H4 (cell line): Measurements from ENCODE around the gene TRIM66. TPM values are rescaled to one million over a fixed set of nuclear protein-coding genes. Genes with fewer than 3 reads are reported as not detected.

ENCODE experiments used
- DNase-seq: peaks from one replicate; pipeline ENCODE4 v3.0.0-alpha.2; 2015; ENCODE audit warnings: low spot score
- total RNA-seq: library from RNA; depleted of rRNA; stranded (reverse); fragments of >200 nt; shearing (Covaris generic); gene quantifications from 2 replicates; pipeline ENCODE4 v1.2.3, GENCODE V29; 2014; rRNA removed

The TRIM66 gene, protein sequence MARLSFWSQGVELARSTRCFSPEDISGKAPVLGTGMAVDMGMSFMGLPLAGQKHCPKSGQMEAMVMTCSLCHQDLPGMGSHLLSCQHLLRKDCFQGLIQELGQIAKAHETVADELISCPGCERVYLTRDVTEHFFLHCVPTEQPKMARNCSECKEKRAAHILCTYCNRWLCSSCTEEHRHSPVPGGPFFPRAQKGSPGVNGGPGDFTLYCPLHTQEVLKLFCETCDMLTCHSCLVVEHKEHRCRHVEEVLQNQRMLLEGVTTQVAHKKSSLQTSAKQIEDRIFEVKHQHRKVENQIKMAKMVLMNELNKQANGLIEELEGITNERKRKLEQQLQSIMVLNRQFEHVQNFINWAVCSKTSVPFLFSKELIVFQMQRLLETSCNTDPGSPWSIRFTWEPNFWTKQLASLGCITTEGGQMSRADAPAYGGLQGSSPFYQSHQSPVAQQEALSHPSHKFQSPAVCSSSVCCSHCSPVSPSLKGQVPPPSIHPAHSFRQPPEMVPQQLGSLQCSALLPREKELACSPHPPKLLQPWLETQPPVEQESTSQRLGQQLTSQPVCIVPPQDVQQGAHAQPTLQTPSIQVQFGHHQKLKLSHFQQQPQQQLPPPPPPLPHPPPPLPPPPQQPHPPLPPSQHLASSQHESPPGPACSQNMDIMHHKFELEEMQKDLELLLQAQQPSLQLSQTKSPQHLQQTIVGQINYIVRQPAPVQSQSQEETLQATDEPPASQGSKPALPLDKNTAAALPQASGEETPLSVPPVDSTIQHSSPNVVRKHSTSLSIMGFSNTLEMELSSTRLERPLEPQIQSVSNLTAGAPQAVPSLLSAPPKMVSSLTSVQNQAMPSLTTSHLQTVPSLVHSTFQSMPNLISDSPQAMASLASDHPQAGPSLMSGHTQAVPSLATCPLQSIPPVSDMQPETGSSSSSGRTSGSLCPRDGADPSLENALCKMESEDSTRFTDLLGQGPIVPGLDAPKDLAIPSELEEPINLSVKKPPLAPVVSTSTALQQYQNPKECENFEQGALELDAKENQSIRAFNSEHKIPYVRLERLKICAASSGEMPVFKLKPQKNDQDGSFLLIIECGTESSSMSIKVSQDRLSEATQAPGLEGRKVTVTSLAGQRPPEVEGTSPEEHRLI (N-terminal part only)
- total RNA-seq = 1.8 and 3.4 TPM in 2 replicates

DNA sequence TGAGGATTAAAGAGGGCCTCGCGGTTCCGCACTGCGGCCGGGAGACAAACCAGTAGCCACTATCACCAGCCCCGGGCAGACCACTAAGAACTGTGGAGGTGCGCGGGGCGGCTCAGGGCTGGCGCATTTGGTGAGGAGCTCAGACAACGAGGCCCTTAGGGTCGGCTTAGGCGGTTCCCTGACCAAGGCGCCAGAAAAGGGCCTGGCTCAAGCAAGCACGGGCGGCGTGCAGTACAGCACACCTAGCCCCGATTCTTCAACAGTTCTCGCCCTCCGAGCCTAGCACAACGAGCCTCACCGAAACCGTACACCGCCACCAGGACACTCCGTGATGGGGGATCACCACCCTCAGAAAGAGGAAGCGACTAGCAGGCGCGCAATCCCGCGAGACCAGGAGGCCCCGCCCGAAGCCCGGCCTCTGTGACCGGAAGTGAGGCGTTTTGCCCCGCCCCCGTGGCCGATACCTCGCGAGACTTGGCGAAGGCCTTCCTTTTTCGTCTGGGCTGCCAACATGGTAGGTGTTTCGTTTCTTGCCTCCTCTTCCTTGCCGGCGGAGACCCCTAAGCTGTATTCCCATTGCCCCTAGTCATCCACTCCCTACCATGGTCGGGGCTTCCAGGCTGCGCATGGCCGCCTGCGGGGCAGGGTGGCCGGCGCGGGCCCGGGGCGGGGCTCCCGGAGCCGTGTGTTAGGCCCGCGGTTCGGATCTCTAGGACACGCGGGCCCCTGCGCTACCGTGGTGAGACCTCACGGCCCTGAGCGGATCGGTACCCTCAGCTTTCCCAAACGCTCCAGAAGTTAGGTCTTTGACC, at the start of gene TRIM66, which contains the start of gene RPL27A:
TRIM66 (minus strand) TSS at position 363 of the 812 bp plus-strand sequence. CDS start 10,391 bp downstream, outside the sequence.
RPL27A (plus strand) TSS at position 490 of the 812 bp plus-strand sequence; CDS start at position 512, 22 bp downstream.
- DNase-seq = peak; percentile 96

DNA sequence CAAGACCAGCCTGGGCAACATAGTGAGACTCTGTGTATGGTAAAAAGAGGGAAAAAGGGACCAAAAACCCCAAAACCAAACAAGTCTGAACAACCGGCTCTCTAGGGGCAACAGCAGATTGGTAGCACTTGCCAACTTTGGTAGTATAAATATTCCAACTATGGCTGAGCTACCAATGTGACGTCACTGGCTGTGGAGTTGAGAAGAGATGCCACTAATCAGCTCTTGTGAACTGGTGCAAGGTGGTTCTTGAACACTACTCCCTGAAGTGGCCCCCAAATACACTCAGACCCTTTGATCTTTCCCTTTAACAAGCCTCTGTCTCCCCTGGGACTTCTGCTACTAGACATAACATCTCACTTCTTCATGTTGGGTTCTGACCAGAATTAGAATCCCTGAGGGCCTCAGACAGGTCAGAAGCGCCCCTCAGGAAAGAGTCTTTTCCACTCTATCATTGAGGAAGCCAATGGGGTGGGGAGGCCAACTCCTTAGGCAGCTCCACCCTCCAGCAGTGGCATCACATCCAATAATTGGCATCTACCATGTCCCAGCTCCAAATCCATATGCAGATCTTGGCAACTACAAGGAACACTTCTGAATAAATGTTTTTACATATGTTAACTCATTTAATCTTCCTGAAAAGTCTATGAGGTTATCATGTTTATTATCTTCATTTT, 49.3 kb upstream of the TRIM66 start:
- DNase-seq = no peak

DNA sequence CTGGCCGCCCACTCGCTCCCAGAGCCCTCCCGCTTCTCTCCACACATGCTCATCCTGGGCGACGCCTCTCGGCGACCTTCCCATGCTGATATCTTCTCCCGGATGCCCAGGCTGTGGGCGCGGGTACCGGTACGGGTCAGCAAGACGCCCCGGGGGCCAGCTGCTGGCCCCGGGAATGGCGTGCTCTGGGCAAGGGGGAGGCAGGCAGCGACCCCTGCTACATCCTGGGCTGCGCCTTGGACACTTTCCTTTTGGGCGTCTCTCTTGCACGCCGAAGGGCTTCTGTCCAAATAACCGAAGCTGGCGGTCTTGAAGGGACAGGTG, 48.2 kb upstream of the TRIM66 start:
- no peak for DNase-seq

DNA sequence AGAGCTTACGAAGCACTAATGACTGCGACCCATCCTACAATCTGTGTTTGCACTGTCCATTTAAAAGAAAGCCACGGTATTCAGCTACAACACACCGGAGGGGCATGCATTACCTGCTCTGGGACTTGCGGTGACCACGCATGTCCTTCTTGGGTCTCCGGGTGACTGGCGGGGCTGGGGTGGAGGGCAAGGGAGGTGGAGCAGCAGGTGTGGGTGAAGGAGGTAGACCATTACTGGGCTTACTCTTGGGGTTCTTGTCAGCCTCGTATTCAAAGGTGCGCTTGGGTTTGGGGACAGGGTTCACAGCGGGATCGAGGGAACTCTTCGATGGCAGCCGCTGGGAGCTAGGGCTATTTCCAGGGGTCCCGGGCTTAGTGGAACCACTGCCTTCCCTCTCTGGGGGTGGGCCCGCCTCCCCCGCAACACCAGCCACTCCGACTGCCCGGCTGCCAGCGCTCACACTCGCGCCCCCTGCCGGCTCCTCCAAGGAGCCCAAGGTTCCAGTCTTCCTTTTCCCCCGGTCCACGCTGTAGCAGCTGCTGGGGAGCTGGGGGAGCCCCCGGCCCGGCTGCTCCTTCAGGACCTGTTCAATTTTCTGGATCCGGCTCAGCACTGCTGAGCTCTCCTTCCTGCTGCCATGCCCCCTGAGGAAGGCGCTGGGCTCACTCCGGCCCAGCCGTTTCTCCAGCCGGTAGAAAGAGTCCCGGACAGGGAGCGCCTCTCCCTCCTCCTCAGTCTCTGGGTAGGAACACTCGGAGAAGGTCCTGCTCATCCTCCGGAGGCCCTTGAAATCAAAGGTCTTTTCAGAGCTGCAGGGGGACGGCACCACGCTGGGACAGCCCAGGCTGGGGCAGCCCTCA, 47.6 kb upstream of the TRIM66 start:
- DNase-seq = no peak

DNA sequence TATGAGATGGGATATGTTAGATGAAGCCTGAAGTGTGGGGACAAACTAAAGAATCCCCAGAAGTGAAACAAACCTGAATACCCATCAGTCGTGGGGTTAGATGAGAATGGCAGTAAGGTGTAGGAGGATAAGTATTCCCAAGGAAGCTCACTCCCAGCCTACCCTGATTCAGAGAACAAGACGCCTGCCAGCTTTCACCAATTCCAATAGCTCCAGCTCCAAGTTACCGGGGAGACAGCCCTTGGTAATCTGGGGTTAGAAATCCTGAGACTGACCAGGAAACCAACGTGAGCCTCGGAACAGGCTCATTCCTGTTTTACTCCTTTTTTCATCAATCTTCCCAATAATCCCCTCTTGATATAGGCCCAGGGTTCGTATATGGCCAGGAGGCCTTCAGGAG, 46.6 kb upstream of the TRIM66 start:
- no peak for DNase-seq

DNA sequence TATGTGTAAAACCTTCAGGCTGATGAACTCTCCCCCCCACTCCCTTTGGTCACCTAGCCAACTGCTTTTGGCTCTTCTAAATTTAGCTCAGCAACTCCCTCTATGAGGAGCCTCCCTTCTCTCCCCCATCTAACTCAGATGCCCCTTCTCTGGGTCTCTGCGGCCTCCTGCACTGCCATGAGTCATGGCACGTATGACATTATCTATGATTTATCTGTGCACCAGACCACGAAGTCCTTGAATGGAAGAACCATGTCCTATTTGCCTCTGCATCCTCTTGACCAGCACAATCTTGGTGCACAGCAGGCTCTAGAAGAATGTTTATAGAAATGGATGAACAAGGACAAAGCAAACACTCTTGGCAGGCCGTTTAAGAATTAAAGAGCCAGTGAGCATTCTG, 46.1 kb upstream of the TRIM66 start:
- DNase-seq = no peak

DNA sequence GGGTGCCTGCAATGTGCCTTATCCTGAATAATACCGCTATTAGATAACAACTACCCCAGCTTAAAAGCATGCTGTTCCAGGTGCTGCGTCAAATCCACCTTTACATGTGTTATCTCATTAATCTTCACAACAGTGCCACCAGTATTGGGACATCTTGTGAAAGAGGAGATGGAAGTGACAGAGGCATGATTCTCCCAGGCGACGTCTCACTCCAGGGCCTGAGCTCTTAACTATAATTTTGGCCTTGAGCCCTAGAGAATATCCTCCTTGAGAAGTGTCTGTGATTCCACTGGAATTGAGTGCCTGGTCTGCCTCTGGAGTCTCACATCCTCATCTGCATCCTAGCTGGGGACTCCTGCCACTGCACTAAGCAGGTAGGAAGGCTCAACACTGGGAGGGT, 43.9 kb upstream of the TRIM66 start:
- no peak for DNase-seq

DNA sequence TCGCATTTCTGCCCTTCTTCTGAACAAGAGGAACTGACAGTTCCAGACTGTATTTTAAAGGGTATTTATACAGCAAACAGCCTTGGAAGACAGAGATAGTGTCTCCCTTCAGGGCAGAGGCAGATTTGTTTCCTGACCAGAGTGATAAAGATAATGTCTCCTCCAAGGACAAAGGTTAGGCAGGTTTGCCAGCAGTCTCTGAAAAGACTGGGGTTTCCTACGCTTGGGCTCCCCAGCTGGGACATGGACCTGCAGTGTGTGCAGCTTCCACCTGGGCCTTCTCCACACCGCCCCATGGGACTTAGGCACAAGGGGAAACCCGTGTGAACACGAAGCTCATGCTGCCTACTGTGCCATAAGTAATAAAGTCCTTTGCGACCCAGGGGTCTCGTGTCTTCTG, 42.2 kb upstream of the TRIM66 start:
- no peak for DNase-seq

DNA sequence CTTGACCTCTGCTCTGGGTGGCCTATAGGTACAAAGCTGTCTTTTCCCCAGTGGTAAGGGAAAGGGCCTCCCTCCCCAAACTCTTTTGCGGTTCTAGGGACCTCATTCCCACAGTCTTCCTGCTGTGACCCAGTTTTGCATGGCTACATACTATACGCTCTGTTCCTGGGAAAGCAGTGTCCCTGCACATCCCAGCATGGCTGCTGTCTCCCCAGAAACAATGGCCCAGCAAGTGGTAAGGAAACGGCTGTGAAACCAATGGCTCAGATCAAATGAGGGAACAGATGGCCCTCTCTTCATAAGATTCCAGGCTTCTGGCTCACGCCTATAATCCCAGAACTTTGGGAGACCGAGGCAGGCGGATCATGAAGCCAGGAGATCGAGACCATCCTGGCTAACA, 41.2 kb upstream of the TRIM66 start:
- no peak for DNase-seq

DNA sequence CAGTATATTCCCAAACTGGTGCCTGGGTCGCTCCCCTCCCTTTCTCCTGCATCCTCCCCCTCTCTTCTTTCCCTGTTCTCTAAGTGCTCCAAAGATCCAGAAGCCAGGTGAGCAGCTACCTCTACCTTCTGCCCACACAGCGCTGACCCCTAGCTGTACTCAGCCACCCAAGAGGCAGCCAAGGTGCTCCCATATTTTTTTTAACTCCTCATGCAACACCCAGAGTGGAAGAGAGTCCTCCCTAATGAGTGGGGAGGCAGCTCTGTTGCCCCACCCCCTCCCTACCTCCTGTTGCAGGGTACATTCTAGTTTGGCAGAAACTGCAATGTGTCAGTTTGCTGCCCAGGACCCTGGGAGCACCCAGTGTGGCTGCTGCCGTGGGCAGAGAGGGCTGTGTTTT, 40.3 kb upstream of the TRIM66 start:
- DNase-seq = no peak

DNA sequence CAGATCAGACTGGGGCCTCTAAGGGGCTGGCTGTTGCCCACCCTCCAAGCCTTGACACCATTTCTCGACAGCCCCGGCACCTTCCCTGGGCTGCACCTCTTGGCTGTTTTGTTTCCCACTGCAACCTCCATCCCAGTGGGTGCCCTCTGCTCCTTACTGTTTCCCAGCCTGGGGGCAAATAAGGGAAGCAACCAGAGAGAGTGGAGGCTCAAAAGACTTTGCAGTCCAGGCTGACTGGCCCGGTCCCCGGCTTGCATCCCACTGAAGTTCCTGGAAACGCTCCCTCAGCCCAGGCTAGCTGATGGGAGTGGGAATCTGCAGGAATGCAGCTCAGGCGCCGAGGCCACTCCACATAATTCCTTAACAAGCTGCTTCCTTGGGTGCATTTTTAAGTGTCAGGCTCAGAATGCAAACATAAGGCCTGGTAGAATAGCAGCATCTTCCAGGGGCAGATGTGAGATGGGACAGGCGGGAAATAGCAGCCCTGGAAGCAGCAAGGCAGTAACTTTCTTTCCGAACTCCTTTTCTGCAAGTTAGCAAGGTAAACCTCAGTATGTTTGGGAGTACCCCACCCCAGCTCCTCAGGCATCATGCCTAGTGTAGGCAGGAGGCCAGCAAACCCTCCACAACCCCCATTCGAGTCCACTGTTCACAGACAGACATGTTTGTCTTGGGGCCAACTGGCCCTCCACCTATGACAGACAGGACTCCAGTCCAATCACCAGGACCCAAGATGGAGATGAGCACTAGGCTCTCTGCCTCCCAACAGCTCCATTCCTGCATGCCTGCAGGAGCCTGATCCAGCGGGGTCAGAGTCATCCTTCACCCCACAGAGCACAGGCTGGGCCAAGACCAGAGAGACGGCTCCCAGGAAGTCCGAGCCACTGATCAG, 39.4 kb upstream of the TRIM66 start:
- DNase-seq = no peak

DNA sequence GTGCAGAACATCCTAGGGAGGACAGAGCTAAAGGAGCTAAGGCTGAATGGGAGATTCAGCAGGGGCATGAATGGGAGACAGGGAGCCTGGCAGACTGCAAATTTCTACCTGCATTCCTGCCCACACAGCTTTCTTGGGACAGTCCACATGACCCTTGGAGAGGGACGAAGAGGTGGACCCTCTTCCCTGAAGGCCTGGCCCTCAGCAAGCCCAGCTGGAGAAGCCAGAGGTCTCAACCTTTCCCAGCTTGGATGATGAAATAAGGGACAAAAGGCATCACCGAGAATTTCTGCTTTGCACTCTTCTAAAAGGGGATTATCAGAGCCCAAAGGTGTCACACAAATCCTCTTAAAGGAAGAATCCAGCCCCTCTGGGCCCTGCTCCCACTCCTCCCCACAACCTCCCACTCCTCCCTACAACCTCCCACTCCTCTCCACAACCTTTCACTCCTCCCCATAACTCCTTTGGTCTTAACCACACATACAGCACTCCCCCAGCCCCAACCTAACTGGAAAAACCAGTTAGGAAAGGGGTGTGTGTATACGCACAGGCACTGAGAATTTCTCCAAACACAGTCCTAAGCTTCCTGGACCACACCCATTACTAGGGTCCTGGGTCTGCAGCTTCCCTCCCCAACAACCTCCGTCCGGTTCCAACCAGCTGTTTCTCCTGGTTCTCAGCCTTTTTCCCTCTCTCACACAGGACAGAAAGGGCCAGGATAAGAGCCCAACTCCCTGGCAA, 38.6 kb upstream of the TRIM66 start:
- DNase-seq = no peak

DNA sequence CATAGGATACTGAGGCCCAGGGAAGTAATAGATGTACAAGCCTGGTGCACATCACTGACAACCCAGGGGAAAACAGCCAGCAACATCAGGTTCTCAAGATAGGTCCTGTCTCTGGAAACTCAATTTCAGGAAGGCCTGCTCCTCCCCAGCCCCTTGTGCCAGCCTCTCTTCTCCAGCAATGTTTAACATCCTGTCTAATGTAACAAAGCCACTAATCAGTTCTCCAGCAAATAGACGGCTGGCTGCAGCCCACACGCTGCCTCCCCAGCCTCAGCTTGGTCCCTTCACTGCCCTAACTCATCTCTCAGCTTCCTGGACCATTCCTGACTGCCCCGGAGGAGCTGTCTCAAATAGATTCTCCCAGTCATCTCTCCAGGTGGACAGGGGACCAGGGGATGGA, 37.9 kb upstream of the TRIM66 start:
- DNase-seq = no peak

DNA sequence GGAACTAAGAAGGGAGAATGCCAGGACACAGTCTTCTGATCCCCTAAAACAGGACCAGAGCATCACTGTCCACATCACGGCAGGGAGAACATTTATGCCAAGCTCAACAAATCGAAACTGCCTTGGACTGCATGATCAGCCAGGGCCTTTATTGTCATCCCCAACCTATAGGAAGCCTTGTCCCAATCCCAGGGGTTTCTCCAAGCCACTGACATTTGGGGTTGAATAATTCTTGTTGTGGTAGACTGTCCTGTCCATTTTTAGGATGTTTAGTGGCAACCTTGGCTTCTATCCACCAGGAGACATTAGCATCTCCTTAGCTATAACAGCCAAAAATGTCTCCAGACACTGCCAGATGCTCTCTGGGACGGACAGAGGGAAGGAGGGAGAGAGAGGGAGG, 37.3 kb upstream of the TRIM66 start:
- DNase-seq = peak; percentile 37

DNA sequence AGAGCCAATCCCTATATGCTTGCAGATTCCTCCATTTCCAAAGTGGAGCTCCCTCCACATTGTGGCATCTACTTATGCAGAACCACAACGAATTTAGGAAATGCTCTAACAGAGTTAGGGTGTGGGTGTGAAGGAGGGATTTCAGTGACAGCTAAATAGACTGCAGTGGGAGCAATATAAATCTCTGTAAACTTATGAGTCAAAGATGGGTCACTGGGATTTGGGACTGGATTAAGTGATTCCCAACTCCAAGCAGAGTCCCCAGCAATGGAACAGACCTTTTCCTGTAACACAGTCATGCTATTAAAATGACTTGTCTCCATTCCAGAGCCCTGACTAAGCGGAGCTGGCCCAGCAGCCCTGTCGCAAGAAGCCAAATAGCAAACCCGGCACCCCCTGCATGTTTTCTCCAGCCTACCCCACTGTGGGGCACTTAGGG, 36.8 kb upstream of the TRIM66 start:
- peak; percentile 89 for DNase-seq

DNA sequence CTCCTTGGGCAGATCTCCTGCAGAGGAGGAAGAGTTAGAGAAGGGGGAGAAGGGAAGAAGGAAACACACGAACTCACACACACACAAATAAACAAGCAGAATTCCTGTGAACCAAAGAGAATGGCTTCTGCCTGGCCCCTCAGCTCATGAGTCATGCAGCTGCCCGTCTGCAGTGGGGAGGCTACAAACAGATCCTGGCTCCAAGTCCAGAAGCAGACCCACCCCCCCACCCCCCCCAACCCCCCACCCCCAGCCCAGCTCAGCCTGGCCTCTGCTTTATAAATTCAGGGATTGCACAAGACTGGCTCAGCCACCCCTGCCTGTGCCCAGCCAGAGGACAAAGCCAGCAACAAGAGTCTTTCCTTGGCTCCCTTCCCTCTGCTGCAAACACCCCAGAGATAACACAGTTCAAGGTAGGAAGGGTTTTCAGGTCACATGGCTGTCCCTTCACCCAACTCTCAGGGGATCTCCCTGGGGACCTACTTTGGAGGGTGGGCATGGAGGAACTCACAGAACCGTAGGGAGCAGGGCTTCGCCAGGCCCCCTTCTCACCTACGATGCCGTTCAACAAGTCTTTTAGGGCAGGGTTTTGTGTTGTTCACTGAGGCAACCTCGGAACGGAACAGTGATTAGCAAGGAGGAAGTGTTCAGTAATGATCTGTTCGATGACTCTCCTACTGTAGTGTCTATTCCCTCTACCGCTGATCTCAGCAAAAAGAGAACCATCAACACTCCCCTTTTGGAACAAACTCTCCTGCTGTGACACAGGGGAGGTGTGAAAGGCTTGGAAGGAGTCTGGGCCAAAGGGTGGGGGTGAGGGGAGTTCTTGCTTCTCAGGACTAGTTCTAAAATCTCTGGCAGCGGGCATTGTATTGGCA, 35.6 kb upstream of the TRIM66 start:
- DNase-seq = peak; percentile 98

DNA sequence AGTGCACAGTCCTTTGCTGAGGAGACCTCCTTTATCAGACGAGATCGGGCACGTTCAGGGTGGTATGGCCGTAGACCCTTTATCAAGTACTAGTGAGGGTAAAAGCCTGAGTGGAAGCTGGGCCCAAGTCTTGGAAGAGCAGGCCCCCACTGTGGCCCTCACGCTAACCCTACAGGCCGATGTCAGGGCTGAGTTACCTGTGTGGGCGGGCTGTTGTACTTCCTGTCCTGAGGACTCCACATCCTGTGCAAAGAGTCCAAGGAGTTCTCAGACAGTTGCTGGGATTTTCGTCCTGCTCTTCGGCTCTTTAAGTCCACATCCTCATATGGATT, 35.0 kb upstream of the TRIM66 start:
- DNase-seq = no peak
